Stimulated activated CD8-positive, alpha-beta memory T cell treated with anti-CD3 and anti-CD28 coated beads, Interleukin-4, amount 100 ng/mL, for 24 hours (primary cell): Measurements from ENCODE around the gene AGPS.
"Not testable (repeated sequence)": the region's sequence is repeated elsewhere in the genome, so short reads cannot be mapped to it uniquely, and the experiment has no call there.

Source experiments
- DNase-seq: peaks from one replicate; pipeline ENCODE4 v3.0.0-alpha.2; 2020; ENCODE audit warnings: low read depth

The AGPS gene

GRCh38 chr2:177530561-177530960 is 138.0 kb downstream of the AGPS start:
- DNase-seq, result no peak

GRCh38 chr2:177531706-177532105 is 139.1 kb downstream of the AGPS start:
- DNase-seq, result no peak

GRCh38 chr2:177532567-177532966 is 140.0 kb downstream of the AGPS start:
- no peak for DNase-seq

- DNase-seq, result no peak
These were observed 140.7 kb downstream of the AGPS start for GRCh38 chr2:177533253-177533652.

- DNase-seq, result no peak
These were observed 142.4 kb downstream of the AGPS start for GRCh38 chr2:177535000-177535399.

- no peak for DNase-seq
These were observed 143.5 kb downstream of the AGPS start for GRCh38 chr2:177535958-177536504.

GRCh38 chr2:177537213-177537612 is 144.6 kb downstream of the AGPS start:
- no peak for DNase-seq

GRCh38 chr2:177537636-177538035 is 145.1 kb downstream of the AGPS start:
- no peak for DNase-seq

- DNase-seq, result no peak
These were observed 145.8 kb downstream of the AGPS start for GRCh38 chr2:177538323-177538722.

GRCh38 chr2:177540283-177540682 is 147.7 kb downstream of the AGPS start:
- no peak for DNase-seq

GRCh38 chr2:177541258-177541991 is 148.9 kb downstream of the AGPS start:
- DNase-seq, result no peak

- no peak for DNase-seq
These were observed 149.8 kb downstream of the AGPS start for GRCh38 chr2:177542396-177542795.

- no peak for DNase-seq
These were observed 150.6 kb downstream of the AGPS start for GRCh38 chr2:177543007-177543760.

- no peak for DNase-seq
These were observed 152.6 kb downstream of the AGPS start for GRCh38 chr2:177545143-177545542.

- no peak for DNase-seq
These were observed 153.5 kb downstream of the AGPS start for GRCh38 chr2:177545981-177546585.

GRCh38 chr2:177547122-177547521 is 154.5 kb downstream of the AGPS start:
- no peak for DNase-seq

GRCh38 chr2:177547772-177548171 is 155.2 kb downstream of the AGPS start:
- no peak for DNase-seq

- DNase-seq, result no peak
These were observed 156.1 kb downstream of the AGPS start for GRCh38 chr2:177548636-177549035.

- no peak for DNase-seq
These were observed 156.6 kb downstream of the AGPS start for GRCh38 chr2:177549171-177549570.

GRCh38 chr2:177550264-177551200 is 158.0 kb downstream of the AGPS start:
- no peak for DNase-seq

- DNase-seq, result not testable (repeated sequence)
These were observed 158.8 kb downstream of the AGPS start for GRCh38 chr2:177551360-177551759.

GRCh38 chr2:177551989-177552421 is 159.4 kb downstream of the AGPS start:
- no peak for DNase-seq
